K562 (cell line): Measurements from ENCODE around the gene RIMKLA. TPM values are rescaled to one million over a fixed set of nuclear protein-coding genes. Genes with fewer than 3 reads are reported as not detected.

ENCODE experiments used
- ATAC-seq: fragments of 200-7000 bp; cut with Tn5 transposase; 3 replicates; pipeline ENCODE4 v1.9.1; 2020; ENCODE audit warnings: moderate library complexity
- BruUV-seq: library from RNA; stranded (reverse); fragments of 400-500 nt; replicated peaks from 2 replicates; lab custom pipeline; 2021; lab: Mats Ljungman, UMichigan
- CTCF ChIA-PET: fragments of 300-600 bp; formaldehyde crosslinking; extraction: SDS; loops from one replicate; lab custom pipeline; 2021; ENCODE audit warnings: low intra/inter-chr PET ratio; lab: Yijun Ruan, JAX
- POLR2A ChIA-PET: fragments of 300-600, 350-650 bp; sonication (Branson Sonifier 250); formaldehyde crosslinking; extraction: SDS; loops from one replicate; lab custom pipeline; 2021; ENCODE audit warnings: antibody characterized with exemption, inconsistent platforms; lab: Yijun Ruan, JAX
- DNase-seq, 4 experiments: peaks; one replicate each; pipeline versions ENCODE4 v3.0.0 to v3.0.0-alpha.2; 2011 to 2018; ENCODE audit warnings: low spot score in 3 of 4, mixed read lengths in 3 of 4; ENCODE audit errors: extremely low read depth in 1 of 4
- FAIRE-seq: peaks from 2 replicates; lab custom pipeline; 2011; peaks lifted over from hg19 to GRCh38; lab: Jason Lieb, UNC
- H2AFZ ChIP-seq: 2 replicates; pipeline ENCODE4 v1.6.0; 2011; ENCODE audit warnings: low read depth, low read length, control low read depth, inconsistent platforms
- H3K27ac ChIP-seq: fragments of 200-600 bp; 3 replicates; pipeline ENCODE4 v1.8.0; 2011; ENCODE audit warnings: low read depth, mild to moderate bottlenecking, control low read depth, inconsistent platforms, low read length, moderate library complexity, mixed read lengths; ENCODE audit errors: extremely low read depth
- H3K27me3 ChIP-seq, 2 experiments: fragments of 300-600 bp in 1 of 2; 2 replicates in 1 of 2; 3 replicates in 1 of 2; pipeline versions ENCODE4 v1.6.0 to v1.8.0; 2011; ENCODE audit warnings: inconsistent platforms in 2 of 2, low read length in 2 of 2, mild to moderate bottlenecking in 1 of 2, mixed read lengths in 1 of 2, moderate library complexity in 1 of 2; ENCODE audit not compliant: control insufficient read depth in 2 of 2, insufficient read depth in 2 of 2
- H3K36me3 ChIP-seq: fragments of 300-600 bp; 3 replicates; pipeline ENCODE4 v1.8.0; 2011; ENCODE audit warnings: mild to moderate bottlenecking, low read length, inconsistent platforms; ENCODE audit not compliant: control insufficient read depth, insufficient read depth
- H3K4me1 ChIP-seq, 2 experiments: fragments of 200-600 bp in 1 of 2; replicated peaks in 1 of 2; 2 replicates in 1 of 2; 3 replicates in 1 of 2; pipeline versions ENCODE4 v1.5.1 to v1.8.0; 2011; ENCODE audit warnings: inconsistent platforms in 2 of 2, low read length in 2 of 2, mild to moderate bottlenecking in 1 of 2, mixed read lengths in 1 of 2, moderate library complexity in 1 of 2; ENCODE audit not compliant: control insufficient read depth in 2 of 2, insufficient read depth in 2 of 2
- H3K4me2 ChIP-seq: 2 replicates; pipeline ENCODE4 v1.6.1; 2011; ENCODE audit warnings: low read length, control low read depth, inconsistent platforms, mixed read lengths; ENCODE audit not compliant: insufficient read depth
- H3K4me3 ChIP-seq: fragments of 200-600 bp; sonication (generic), shearing (Covaris generic); 2 replicates; pipeline ENCODE4 v1.5.1; 2016; ENCODE audit warnings: control low read depth, inconsistent platforms
- H3K79me2 ChIP-seq: fragments of 200-600 bp; 3 replicates; pipeline ENCODE4 v1.8.0; 2011; ENCODE audit warnings: low read length, inconsistent platforms; ENCODE audit not compliant: control insufficient read depth, insufficient read depth
- H3K9ac ChIP-seq, 2 experiments: 2 replicates each; pipeline versions ENCODE4 v1.6.0 to v1.6.1; 2011; ENCODE audit warnings: low read depth in 2 of 2, low read length in 2 of 2, control low read depth in 1 of 2, inconsistent platforms in 1 of 2, mild to moderate bottlenecking in 1 of 2, mixed read lengths in 1 of 2; ENCODE audit not compliant: insufficient read depth in 1 of 2
- H3K9me1 ChIP-seq: one replicate; pipeline ENCODE4 v1.6.0; 2011; ENCODE audit warnings: inconsistent platforms, mild to moderate bottlenecking, low read length, moderate library complexity; ENCODE audit not compliant: control insufficient read depth, insufficient read depth
- H3K9me3 ChIP-seq: replicated peaks from 2 replicates; pipeline ENCODE4 v1.5.1; 2011; ENCODE audit warnings: low read depth, low read length, inconsistent platforms; ENCODE audit not compliant: control insufficient read depth, insufficient read depth
- H4K20me1 ChIP-seq: replicated peaks from 2 replicates; pipeline ENCODE4 v1.6.1; 2011; ENCODE audit warnings: low read length, inconsistent platforms, mixed read lengths; ENCODE audit not compliant: control insufficient read depth, insufficient read depth
- ARNT ChIP-seq, 2 experiments: fragments of 450-650 bp; IDR thresholded peaks; 2 replicates each; pipeline ENCODE4 v1.6.1; 2016; ENCODE audit warnings: mild to moderate bottlenecking in 1 of 2
- MTA3 ChIP-seq: fragments of 450-650 bp; formaldehyde crosslinking; IDR thresholded peaks from 2 replicates; pipeline ENCODE4 v1.6.1; 2017; ENCODE audit warnings: mild to moderate bottlenecking, borderline replicate concordance
- TRIM24 ChIP-seq, 2 experiments: fragments of 450-650 bp; IDR thresholded peaks; 2 replicates each; pipeline ENCODE4 v1.6.1; 2016
- ZNF444 ChIP-seq: fragments of 250-450 bp; sonication (Bioruptor Pico); IDR thresholded peaks from 2 replicates; pipeline ENCODE4 v1.4.0; 2020; ENCODE audit warnings: mild to moderate bottlenecking, moderate library complexity
- WGBS: fragments of 100-300 bp; shearing (Covaris generic); methylation state at CpG from one replicate; pipeline ENCODE4 v1.1.6; 2016; ENCODE audit warnings: low coverage, mixed read lengths; ENCODE audit not compliant: insufficient coverage; ENCODE audit errors: missing lambda C conversion rate; 5-methylcytosine and 5-hydroxymethylcytosine counted together
- in situ Hi-C: fragments of 300-500 bp; cut with MboI; formaldehyde crosslinking; loops from 4 replicates; pipeline ENCODE4 v1.15.0; 2018; ENCODE audit warnings: inconsistent platforms, mixed read lengths
- intact Hi-C: fragments of 100-400 bp; cut with micrococcal nuclease; formaldehyde crosslinking; loops from 2 replicates; pipeline ENCODE4 v1.14.2; 2022
- polyA plus RNA-seq, 8 experiments: library from polyadenylated mRNA; depleted of rRNA in 4 of 8; stranded (reverse) in 5 of 8; unstranded in 3 of 8; fragments of >200 nt; fragmentation: Nextera tagmentation in 2 of 8; fragmentation: Illumina TruSeq in 1 of 8; extraction: Ambion mirVana in 2 of 8; extraction: Trizol in 1 of 8; gene quantifications; 2 replicates each; pipeline versions ENCODE4 v1.2.1 to v1.2.3, GENCODE V29; 2011 to 2014; ENCODE audit warnings: inconsistent platforms in 1 of 8, missing spikeins in 1 of 8
- total RNA-seq, 7 experiments: library from RNA; depleted of rRNA in 6 of 7; stranded (reverse); fragments of >200 nt in 6 of 7; fragmentation: Illumina TruSeq in 2 of 7; extraction: Trizol in 2 of 7; gene quantifications; 2 replicates each; pipeline versions ENCODE4 v1.2.1 to v1.2.3, GENCODE V29; 2011 to 2021; ENCODE audit warnings: low replicate concordance in 1 of 7
- TF ChIP-seq, protein P1 (sequence below): fragments of 250-450 bp; sonication (Bioruptor Pico); IDR thresholded peaks from 2 replicates; pipeline ENCODE4 v1.8.0; 2021; ENCODE audit warnings: moderate library complexity, mild to moderate bottlenecking, inconsistent platforms
- TF ChIP-seq, protein P2 (sequence below): fragments of 450-650 bp; formaldehyde crosslinking; IDR thresholded peaks from 2 replicates; pipeline ENCODE4 v1.4.0; 2020; ENCODE audit warnings: mild to moderate bottlenecking
- TF ChIP-seq, protein P3 (sequence below): fragments of 450-650 bp; IDR thresholded peaks from 2 replicates; pipeline ENCODE4 v1.6.1; 2016; ENCODE audit warnings: mild to moderate bottlenecking, moderate library complexity

RIMKLA gene
- total and polyA plus RNA-seq, 9 of the 15 experiments (the other 6 are each of a cell fraction or from before 2014, with no cell fraction given) = 0.02 TPM; not detected in 8

DNA sequence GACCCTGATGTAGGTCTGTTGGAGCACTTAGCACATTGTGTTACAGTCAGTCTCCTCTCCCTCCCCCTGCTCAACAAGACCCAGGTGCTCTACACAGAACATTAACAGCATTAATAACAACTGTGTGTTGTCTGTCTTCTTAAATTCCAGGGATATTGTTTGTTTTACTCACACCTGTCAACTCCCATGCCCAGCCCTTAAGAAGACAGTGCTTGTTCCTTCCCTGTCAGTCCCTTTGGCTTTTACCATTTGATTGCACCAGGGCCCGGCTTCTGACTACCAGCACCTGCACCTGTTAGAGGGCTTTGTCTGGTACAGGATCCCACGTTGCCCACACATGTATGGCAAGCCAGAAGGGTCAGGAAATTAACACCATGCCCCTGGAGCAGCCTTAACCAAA, 11.7 kb downstream of the RIMKLA start:
- Histone ChIP-seq H4K20me1 (no peaks in the 10 kb centered on the region; the same call in 1 of the 2 replicates), H3K9me1 (no peaks in the 10 kb centered on the region), H3K79me2 (no peaks in the 10 kb centered on the region), H3K4me2 (no peak overlapping the region), H2AFZ (no peak overlapping the region), H3K4me1 (no peaks in the 10 kb centered on the region), H3K27ac (no peak overlapping the region), H3K9ac (no peak overlapping the region), H3K36me3 (no peaks in the 10 kb centered on the region), H3K9me3 (no peaks in the 10 kb centered on the region), H3K27me3 (peaks cover 41 to 43% of the 10 kb centered on the region in 2 experiments), H3K4me3 (no peak overlapping the region)
- DNase-seq (no peak), ATAC-seq (no peak), FAIRE-seq (no peak)
- 0% methylated on average over 2 of the region's 2 CpGs for WGBS
- POLR2A ChIA-PET = no interaction called here
- in situ Hi-C loops = no loop called here
- intact Hi-C loops = no loop called here
- no TSS peak for BruUV-seq
- CTCF ChIA-PET = no interaction called here
- no peak for TF ChIP-seq ARNT (IDR thresholded peaks at IDR 0.05)
- no peak for TF ChIP-seq TRIM24 (IDR thresholded peaks at IDR 0.05)
- TF ChIP-seq, protein P1, sequence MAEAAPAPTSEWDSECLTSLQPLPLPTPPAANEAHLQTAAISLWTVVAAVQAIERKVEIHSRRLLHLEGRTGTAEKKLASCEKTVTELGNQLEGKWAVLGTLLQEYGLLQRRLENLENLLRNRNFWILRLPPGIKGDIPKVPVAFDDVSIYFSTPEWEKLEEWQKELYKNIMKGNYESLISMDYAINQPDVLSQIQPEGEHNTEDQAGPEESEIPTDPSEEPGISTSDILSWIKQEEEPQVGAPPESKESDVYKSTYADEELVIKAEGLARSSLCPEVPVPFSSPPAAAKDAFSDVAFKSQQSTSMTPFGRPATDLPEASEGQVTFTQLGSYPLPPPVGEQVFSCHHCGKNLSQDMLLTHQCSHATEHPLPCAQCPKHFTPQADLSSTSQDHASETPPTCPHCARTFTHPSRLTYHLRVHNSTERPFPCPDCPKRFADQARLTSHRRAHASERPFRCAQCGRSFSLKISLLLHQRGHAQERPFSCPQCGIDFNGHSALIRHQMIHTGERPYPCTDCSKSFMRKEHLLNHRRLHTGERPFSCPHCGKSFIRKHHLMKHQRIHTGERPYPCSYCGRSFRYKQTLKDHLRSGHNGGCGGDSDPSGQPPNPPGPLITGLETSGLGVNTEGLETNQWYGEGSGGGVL (CRISPR knock-in tag) = no peak
- no peak for TF ChIP-seq MTA3
- TF ChIP-seq ZNF444 (CRISPR knock-in tag) = no peak
- TF ChIP-seq, protein P2, sequence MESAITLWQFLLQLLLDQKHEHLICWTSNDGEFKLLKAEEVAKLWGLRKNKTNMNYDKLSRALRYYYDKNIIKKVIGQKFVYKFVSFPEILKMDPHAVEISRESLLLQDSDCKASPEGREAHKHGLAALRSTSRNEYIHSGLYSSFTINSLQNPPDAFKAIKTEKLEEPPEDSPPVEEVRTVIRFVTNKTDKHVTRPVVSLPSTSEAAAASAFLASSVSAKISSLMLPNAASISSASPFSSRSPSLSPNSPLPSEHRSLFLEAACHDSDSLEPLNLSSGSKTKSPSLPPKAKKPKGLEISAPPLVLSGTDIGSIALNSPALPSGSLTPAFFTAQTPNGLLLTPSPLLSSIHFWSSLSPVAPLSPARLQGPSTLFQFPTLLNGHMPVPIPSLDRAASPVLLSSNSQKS (CRISPR knock-in tag) = no peak
- TF ChIP-seq, protein P3, sequence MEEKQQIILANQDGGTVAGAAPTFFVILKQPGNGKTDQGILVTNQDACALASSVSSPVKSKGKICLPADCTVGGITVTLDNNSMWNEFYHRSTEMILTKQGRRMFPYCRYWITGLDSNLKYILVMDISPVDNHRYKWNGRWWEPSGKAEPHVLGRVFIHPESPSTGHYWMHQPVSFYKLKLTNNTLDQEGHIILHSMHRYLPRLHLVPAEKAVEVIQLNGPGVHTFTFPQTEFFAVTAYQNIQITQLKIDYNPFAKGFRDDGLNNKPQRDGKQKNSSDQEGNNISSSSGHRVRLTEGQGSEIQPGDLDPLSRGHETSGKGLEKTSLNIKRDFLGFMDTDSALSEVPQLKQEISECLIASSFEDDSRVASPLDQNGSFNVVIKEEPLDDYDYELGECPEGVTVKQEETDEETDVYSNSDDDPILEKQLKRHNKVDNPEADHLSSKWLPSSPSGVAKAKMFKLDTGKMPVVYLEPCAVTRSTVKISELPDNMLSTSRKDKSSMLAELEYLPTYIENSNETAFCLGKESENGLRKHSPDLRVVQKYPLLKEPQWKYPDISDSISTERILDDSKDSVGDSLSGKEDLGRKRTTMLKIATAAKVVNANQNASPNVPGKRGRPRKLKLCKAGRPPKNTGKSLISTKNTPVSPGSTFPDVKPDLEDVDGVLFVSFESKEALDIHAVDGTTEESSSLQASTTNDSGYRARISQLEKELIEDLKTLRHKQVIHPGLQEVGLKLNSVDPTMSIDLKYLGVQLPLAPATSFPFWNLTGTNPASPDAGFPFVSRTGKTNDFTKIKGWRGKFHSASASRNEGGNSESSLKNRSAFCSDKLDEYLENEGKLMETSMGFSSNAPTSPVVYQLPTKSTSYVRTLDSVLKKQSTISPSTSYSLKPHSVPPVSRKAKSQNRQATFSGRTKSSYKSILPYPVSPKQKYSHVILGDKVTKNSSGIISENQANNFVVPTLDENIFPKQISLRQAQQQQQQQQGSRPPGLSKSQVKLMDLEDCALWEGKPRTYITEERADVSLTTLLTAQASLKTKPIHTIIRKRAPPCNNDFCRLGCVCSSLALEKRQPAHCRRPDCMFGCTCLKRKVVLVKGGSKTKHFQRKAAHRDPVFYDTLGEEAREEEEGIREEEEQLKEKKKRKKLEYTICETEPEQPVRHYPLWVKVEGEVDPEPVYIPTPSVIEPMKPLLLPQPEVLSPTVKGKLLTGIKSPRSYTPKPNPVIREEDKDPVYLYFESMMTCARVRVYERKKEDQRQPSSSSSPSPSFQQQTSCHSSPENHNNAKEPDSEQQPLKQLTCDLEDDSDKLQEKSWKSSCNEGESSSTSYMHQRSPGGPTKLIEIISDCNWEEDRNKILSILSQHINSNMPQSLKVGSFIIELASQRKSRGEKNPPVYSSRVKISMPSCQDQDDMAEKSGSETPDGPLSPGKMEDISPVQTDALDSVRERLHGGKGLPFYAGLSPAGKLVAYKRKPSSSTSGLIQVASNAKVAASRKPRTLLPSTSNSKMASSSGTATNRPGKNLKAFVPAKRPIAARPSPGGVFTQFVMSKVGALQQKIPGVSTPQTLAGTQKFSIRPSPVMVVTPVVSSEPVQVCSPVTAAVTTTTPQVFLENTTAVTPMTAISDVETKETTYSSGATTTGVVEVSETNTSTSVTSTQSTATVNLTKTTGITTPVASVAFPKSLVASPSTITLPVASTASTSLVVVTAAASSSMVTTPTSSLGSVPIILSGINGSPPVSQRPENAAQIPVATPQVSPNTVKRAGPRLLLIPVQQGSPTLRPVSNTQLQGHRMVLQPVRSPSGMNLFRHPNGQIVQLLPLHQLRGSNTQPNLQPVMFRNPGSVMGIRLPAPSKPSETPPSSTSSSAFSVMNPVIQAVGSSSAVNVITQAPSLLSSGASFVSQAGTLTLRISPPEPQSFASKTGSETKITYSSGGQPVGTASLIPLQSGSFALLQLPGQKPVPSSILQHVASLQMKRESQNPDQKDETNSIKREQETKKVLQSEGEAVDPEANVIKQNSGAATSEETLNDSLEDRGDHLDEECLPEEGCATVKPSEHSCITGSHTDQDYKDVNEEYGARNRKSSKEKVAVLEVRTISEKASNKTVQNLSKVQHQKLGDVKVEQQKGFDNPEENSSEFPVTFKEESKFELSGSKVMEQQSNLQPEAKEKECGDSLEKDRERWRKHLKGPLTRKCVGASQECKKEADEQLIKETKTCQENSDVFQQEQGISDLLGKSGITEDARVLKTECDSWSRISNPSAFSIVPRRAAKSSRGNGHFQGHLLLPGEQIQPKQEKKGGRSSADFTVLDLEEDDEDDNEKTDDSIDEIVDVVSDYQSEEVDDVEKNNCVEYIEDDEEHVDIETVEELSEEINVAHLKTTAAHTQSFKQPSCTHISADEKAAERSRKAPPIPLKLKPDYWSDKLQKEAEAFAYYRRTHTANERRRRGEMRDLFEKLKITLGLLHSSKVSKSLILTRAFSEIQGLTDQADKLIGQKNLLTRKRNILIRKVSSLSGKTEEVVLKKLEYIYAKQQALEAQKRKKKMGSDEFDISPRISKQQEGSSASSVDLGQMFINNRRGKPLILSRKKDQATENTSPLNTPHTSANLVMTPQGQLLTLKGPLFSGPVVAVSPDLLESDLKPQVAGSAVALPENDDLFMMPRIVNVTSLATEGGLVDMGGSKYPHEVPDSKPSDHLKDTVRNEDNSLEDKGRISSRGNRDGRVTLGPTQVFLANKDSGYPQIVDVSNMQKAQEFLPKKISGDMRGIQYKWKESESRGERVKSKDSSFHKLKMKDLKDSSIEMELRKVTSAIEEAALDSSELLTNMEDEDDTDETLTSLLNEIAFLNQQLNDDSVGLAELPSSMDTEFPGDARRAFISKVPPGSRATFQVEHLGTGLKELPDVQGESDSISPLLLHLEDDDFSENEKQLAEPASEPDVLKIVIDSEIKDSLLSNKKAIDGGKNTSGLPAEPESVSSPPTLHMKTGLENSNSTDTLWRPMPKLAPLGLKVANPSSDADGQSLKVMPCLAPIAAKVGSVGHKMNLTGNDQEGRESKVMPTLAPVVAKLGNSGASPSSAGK = no peak
